Stimulated activated CD4-positive, alpha-beta T cell treated with anti-CD3 and anti-CD28 coated beads, Interleukin-4, amount 100 ng/mL, for 4 hours (primary cell): ENCODE measurements around the gene MFSD12.
"Not testable (repeated sequence)": the region's sequence is repeated elsewhere in the genome, so short reads cannot be mapped to it uniquely, and the experiment has no call there.

Experiments
- DNase-seq, 2 experiments: peaks; one replicate each; pipeline ENCODE4 v3.0.0-alpha.2; 2020

MFSD12 gene

GRCh38 chr19:3584036-3584802 lies 26.8 kb upstream of the MFSD12 start:
- not testable (repeated sequence) for DNase-seq

- not testable (repeated sequence) for DNase-seq
Observed at GRCh38 chr19:3581792-3582191, 24.4 kb upstream of the MFSD12 start.

GRCh38 chr19:3580156-3580934 lies 23.0 kb upstream of the MFSD12 start:
- DNase-seq, result no peak

GRCh38 chr19:3578390-3578789 lies 21.0 kb upstream of the MFSD12 start:
- no peak for DNase-seq

GRCh38 chr19:3577723-3578344 lies 20.4 kb upstream of the MFSD12 start:
- DNase-seq, result no peak

- no peak for DNase-seq
Observed at GRCh38 chr19:3576696-3577443, 19.5 kb upstream of the MFSD12 start.

- no peak for DNase-seq
Observed at GRCh38 chr19:3575949-3576673, 18.7 kb upstream of the MFSD12 start.

- DNase-seq, result no peak
Observed at GRCh38 chr19:3575260-3575741, 17.9 kb upstream of the MFSD12 start.

- DNase-seq, result peak; percentile 72 to 79
Observed at GRCh38 chr19:3573858-3574637, 16.7 kb upstream of the MFSD12 start.

GRCh38 chr19:3573162-3573857 lies 15.9 kb upstream of the MFSD12 start:
- DNase-seq, result peak in 1 of 2 experiments; percentile 8

GRCh38 chr19:3572855-3573161 lies 15.4 kb upstream of the MFSD12 start, which contains the start of gene HMG20B:
Gene HMG20B, plus strand, starts transcription at chr19:3572944. Its CDS starts 366 bp downstream, at chr19:3573310.
- no peak for DNase-seq

GRCh38 chr19:3572132-3572854 lies 14.9 kb upstream of the MFSD12 start:
- peak; percentile 99 to 100 for DNase-seq

- DNase-seq, result no peak
Observed at GRCh38 chr19:3570606-3571011, 13.2 kb upstream of the MFSD12 start.

- DNase-seq, result not testable (repeated sequence)
Observed at GRCh38 chr19:3570042-3570441, 12.7 kb upstream of the MFSD12 start.

- no peak for DNase-seq
Observed at GRCh38 chr19:3565139-3565538, 7.8 kb upstream of the MFSD12 start.

GRCh38 chr19:3563709-3564524 lies 6.5 kb upstream of the MFSD12 start:
- no peak for DNase-seq

- DNase-seq, result peak; percentile 67 to 76
Observed at GRCh38 chr19:3556978-3557460, 367 bp downstream of the MFSD12 start.

GRCh38 chr19:3556423-3556977 lies 886 bp downstream of the MFSD12 start:
- no peak for DNase-seq
